Prostate gland (tissue), 2 donors: Measurements from ENCODE around the gene USP19.
A peak's percentile ranks its signal among the peaks of the same experiment; 100 is the strongest.

Source experiments
- POLR2A ChIP-seq: fragments of 450-650 bp; IDR thresholded peaks from one replicate; pipeline ENCODE4 v1.6.1; 2016; ENCODE audit warnings: antibody characterized with exemption, mild to moderate bottlenecking
- TF ChIP-seq, protein P1 (sequence below), 4 experiments: fragments of 200-600 bp in 2 of 4; fragments of 450-650 bp in 2 of 4; sonication (generic) in 2 of 4; IDR thresholded peaks; 1 replicate in 3 of 4; 2 replicates in 1 of 4; pipeline ENCODE4 v1.5.1; 2016 to 2019; ENCODE audit warnings: antibody characterized with exemption in 4 of 4, mild to moderate bottlenecking in 2 of 4, moderate library complexity in 2 of 4

DNA sequence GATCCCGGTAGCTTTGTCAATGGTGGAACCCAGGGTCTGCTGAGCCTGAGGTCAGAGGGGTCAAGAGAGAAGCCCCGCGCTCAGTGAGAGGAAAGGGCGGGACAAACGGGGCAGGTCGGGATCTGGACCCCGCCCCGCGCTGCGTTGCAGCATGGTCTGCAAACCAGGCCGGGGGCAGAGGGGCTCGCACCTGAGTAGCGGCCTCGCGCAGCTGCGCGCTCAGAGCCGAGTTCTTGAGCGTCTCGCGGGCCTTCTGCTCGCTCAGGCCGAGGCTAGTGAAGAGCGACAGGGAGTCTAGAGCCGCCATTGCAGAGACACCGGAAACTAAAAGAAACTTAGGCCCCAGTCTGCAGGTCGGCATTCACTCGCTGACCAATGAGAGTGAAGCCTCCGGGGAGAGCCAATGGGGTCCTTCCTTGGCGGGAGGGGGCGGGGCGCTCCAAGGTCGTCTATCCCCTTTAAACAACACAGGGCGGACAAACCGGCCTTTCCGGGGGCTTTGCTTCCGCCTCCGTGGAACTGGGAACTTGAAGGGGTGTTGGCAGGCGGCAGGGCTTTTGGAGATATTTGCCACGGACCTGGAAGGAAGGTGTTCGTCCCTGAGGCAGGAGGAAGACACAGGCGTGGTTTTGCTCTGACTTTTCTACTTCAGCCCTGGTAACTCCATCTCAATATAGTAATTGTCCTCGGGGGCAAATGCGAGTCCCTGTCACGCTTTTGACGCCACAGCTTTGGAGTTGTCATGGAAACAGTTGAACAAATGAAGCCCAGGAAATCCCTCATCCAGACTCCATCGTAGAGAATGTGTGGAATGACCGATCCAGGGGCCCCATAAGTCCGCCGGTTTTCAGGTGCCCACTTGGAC, 16.0 kb downstream of the USP19 start, which contains the start of gene QARS1:
- TF ChIP-seq, protein P1, sequence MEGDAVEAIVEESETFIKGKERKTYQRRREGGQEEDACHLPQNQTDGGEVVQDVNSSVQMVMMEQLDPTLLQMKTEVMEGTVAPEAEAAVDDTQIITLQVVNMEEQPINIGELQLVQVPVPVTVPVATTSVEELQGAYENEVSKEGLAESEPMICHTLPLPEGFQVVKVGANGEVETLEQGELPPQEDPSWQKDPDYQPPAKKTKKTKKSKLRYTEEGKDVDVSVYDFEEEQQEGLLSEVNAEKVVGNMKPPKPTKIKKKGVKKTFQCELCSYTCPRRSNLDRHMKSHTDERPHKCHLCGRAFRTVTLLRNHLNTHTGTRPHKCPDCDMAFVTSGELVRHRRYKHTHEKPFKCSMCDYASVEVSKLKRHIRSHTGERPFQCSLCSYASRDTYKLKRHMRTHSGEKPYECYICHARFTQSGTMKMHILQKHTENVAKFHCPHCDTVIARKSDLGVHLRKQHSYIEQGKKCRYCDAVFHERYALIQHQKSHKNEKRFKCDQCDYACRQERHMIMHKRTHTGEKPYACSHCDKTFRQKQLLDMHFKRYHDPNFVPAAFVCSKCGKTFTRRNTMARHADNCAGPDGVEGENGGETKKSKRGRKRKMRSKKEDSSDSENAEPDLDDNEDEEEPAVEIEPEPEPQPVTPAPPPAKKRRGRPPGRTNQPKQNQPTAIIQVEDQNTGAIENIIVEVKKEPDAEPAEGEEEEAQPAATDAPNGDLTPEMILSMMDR (IDR thresholded peaks at IDR 0.05) = peak in 1 of 4 experiments; percentile 8
- no peak for TF ChIP-seq POLR2A
